ENCODE data around the gene HS3ST5.

GRCh38 chr6:114354482-114354881 lies 11.7 kb upstream of the HS3ST5 start:
- TF ChIP-seq CTCF (IDR thresholded peaks at IDR 0.05) (no peak), POLR2A (IDR thresholded peaks at IDR 0.05) (no peak), EP300 (IDR thresholded peaks at IDR 0.05) (no peak)

Measured in ovary (tissue), 3 donors.